ENCODE measurements around the gene BRIP1. TPM values are rescaled to one million over a fixed set of nuclear protein-coding genes. Genes with fewer than 3 reads are reported as not detected.

BRIP1 gene
- total and polyA plus RNA-seq, 2 donors (not counting 3 experiments of a cell fraction or from before 2014, with no cell fraction given) = 1.8 to 12.1 TPM

DNA sequence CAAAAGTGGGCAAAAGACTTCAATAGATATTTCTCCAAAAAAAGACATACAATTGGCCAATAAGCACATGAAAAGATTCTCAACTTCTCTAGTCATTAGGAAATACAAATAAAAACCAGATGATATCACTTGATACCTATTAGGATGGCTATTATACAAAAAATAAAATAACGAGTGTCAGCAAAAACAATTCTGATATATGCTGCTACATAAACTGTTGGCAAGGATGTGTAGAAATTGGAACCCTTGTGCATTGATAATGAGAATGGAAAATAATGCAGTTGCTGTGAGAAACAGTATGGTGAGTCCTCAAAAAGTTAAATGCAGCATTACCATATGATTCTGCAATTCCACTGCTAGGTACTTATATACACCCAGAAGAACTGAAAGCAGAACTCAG is 80.6 kb downstream of the BRIP1 start:
- H3K9me1 ChIP-seq (replicated peaks; ENCODE audit: control insufficient read depth, extremely low read depth, insufficient read depth, low read length) = no peaks in the 10 kb centered on the region
- no peak overlapping the region for H3K27ac ChIP-seq (ENCODE audit: insufficient read depth, low read depth, low read length)
- TF ChIP-seq MAX (IDR thresholded peaks at IDR 0.05; ENCODE audit: insufficient read depth, insufficient read length) = no peak
- no peak for TF ChIP-seq POLR2AphosphoS5 (IDR thresholded peaks at IDR 0.05; ENCODE audit: insufficient read depth, low read depth, low read length)
- no peak for TF ChIP-seq FOS (IDR thresholded peaks at IDR 0.05; ENCODE audit: borderline replicate concordance, insufficient read depth, low read length)
- no peak for TF ChIP-seq POLR2A (IDR thresholded peaks at IDR 0.05; ENCODE audit: low read depth, low read length)
- TF ChIP-seq GATA2 (IDR thresholded peaks at IDR 0.05; ENCODE audit: insufficient read depth, insufficient read length, low read depth, low read length) = no peak
- TF ChIP-seq CTCF (IDR thresholded peaks at IDR 0.05; ENCODE audit: extremely low read depth in 1 of 2, insufficient read depth in 1 of 2, low read depth in 1 of 2, low read length in 2 of 2) = no peak
- no peak for TF ChIP-seq EZH2 (IDR thresholded peaks at IDR 0.05; ENCODE audit: borderline replicate concordance, low read depth, low read length, severe bottlenecking)
- TF ChIP-seq MYC (IDR thresholded peaks at IDR 0.05; ENCODE audit: low read depth, low read length) = no peak
- TF ChIP-seq JUN (IDR thresholded peaks at IDR 0.05; ENCODE audit: borderline replicate concordance, insufficient read depth, insufficient read length, low read depth) = no peak
- no peaks in the 10 kb centered on the region for H4K20me1 ChIP-seq (replicated peaks; ENCODE audit: control insufficient read depth, extremely low read depth, insufficient read depth, low read length)
- H2AFZ ChIP-seq (ENCODE audit: low read depth, low read length) = no peak overlapping the region
- CTCF ChIA-PET = no interaction called here
- H3K4me1 ChIP-seq (ENCODE audit: control insufficient read depth, extremely low read depth, insufficient read depth, low read length) = no peaks in the 10 kb centered on the region
- BruUV-seq (replicated peaks) = no TSS peak
- dilution Hi-C loops (cut with MboI; ENCODE audit: extremely low pct_ligation_motif_present, low sequenced_read_pairs) (no loop called here), intact Hi-C loops (cut with micrococcal nuclease) (no loop called here)
- H3K27me3 ChIP-seq (ENCODE audit: control insufficient read depth in 2 of 2, insufficient read depth in 2 of 2, low read length in 2 of 2) = no peaks in the 10 kb centered on the region
- POLR2A ChIA-PET = no interaction called here
- no peak overlapping the region for H3K4me3 ChIP-seq (replicated peaks in 1 of 3; ENCODE audit: insufficient read depth in 1 of 3, low read depth in 1 of 3, low read length in 3 of 3)
- FAIRE-seq (no peak), DNase-seq (ENCODE audit: low read depth, low spot score) (no peak)
- H3K9ac ChIP-seq (replicated peaks; ENCODE audit: extremely low read depth, insufficient read depth, low read length) = no peak overlapping the region
- H3K36me3 ChIP-seq (ENCODE audit: control insufficient read depth in 2 of 2, extremely low read depth in 1 of 2, insufficient read depth in 2 of 2, low read length in 2 of 2) = no peaks in the 10 kb centered on the region
- H3K4me2 ChIP-seq (ENCODE audit: insufficient read depth, low read length) = no peak overlapping the region
- H3K79me2 ChIP-seq (ENCODE audit: control insufficient read depth, insufficient read depth, low read length) = no peaks in the 10 kb centered on the region
- H3K9me3 ChIP-seq (replicated peaks; ENCODE audit: control insufficient read depth, insufficient read depth, low read length) = no peaks in the 10 kb centered on the region
